Activated CD4-positive, alpha-beta T cell treated with anti-CD3 and anti-CD28 coated beads, Interleukin-2, Interleukin-6, amounts not matched to agents 100 ng/mL and 50 ng/mL, durations not matched to agents 16 hours and 8 hours (primary cell): ENCODE data around the gene KIF27.
"Not testable (repeated sequence)": the region's sequence is repeated elsewhere in the genome, so short reads cannot be mapped to it uniquely, and the experiment has no call there.

Experiments
- DNase-seq: peaks from one replicate; pipeline ENCODE4 v3.0.0-alpha.2; 2020

The KIF27 gene, protein sequence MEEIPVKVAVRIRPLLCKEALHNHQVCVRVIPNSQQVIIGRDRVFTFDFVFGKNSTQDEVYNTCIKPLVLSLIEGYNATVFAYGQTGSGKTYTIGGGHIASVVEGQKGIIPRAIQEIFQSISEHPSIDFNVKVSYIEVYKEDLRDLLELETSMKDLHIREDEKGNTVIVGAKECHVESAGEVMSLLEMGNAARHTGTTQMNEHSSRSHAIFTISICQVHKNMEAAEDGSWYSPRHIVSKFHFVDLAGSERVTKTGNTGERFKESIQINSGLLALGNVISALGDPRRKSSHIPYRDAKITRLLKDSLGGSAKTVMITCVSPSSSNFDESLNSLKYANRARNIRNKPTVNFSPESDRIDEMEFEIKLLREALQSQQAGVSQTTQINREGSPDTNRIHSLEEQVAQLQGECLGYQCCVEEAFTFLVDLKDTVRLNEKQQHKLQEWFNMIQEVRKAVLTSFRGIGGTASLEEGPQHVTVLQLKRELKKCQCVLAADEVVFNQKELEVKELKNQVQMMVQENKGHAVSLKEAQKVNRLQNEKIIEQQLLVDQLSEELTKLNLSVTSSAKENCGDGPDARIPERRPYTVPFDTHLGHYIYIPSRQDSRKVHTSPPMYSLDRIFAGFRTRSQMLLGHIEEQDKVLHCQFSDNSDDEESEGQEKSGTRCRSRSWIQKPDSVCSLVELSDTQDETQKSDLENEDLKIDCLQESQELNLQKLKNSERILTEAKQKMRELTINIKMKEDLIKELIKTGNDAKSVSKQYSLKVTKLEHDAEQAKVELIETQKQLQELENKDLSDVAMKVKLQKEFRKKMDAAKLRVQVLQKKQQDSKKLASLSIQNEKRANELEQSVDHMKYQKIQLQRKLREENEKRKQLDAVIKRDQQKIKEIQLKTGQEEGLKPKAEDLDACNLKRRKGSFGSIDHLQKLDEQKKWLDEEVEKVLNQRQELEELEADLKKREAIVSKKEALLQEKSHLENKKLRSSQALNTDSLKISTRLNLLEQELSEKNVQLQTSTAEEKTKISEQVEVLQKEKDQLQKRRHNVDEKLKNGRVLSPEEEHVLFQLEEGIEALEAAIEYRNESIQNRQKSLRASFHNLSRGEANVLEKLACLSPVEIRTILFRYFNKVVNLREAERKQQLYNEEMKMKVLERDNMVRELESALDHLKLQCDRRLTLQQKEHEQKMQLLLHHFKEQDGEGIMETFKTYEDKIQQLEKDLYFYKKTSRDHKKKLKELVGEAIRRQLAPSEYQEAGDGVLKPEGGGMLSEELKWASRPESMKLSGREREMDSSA (N-terminal part only)

DNA sequence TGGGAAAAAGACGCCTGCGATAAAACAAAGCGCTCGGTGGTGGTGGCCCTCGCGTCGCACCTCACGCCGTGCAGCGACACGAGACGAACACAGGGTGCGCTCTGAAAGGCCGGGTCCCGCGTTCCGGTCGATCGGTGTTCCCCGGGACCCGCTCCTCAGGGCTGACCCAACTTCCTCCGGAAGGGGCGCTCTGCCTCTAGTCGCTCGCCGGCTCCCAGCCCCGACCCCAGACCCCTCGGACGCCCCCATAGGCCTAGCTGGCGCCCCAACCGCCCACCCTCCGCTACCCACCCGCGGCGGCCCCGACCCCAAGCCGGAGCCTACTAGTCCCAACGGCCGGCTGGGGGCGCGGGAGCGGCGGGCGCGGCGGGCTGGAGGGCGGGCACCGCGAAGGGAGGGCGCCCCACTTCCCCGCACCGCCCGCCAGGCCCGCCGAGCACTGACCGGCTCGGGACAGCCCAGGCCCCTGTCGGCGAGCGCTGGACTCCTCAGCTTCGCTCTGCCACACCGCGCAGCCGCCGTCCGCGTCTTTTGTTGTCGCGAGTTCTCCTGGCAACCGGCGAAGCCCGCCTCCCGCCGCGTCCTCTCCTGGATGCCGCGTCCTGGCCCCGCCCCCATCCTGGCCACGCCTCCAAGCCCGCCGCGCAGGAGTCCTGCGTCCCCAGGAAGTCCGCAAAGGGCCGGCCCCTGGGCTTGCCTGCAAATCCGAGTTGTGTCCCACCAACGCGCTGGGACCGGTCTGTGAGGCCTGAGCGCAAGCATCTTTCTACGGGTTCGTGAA is at the start of gene KIF27:
KIF27 (minus strand) TSS at position 506 of the 781 bp plus-strand sequence. CDS start 5,841 bp downstream, outside the sequence.
- peak; percentile 98 for DNase-seq

DNA sequence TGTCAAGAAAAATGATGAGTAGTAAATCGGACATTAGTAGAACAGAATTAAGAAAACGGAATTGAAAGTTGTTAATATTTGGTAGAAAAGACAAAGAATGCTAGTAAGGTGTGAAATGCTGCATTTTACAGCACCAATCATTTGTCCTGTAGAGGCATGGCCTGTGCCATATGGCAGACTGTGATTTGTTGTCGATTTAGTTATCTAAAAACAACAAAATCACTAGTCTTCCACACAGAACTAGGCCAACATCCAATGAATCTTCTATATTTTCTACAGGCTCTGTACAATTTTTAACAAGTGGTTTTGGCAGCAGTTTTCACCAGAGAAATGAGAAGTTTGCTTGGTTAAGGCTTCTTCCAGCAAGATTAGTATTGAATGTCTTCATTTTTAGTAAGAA is 48.4 kb upstream of the KIF27 start:
- no peak for DNase-seq

DNA sequence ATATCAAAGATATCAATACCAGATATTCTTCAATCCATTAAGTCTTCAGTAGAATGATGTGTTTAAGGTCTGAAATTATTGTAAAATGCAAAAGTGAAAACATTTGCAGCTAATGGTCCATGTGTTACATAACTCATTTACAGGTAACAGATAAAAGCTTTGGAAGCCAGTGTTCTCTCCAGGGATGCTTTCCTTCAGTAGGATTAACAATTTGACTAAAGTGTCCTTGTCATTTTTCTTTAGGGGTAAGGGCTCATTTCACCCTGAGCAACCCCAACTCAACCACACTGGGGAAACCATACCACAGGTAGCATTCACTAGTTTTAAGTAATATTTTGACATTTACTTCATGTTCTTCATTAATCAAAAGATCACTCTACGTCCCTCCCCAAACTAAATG is 45.8 kb upstream of the KIF27 start:
- DNase-seq = no peak

DNA sequence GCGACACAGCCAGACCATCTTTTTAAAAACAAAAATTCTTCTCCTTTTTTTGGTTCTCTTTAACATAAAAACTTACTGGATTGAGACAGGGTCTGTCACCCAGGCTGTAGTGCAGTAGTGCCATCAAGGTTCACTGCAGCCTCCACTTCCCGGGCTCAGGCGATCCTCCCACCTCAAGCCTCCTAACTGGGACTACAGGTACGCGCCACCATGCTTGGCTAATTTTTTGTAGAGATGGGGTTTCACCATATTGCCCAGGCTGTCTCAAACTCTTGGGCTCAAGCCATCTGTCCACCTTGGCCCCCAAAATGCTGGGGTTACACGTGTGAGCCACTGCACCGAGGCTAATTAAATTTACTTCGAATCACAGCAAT is 45.0 kb upstream of the KIF27 start:
- DNase-seq = no peak

DNA sequence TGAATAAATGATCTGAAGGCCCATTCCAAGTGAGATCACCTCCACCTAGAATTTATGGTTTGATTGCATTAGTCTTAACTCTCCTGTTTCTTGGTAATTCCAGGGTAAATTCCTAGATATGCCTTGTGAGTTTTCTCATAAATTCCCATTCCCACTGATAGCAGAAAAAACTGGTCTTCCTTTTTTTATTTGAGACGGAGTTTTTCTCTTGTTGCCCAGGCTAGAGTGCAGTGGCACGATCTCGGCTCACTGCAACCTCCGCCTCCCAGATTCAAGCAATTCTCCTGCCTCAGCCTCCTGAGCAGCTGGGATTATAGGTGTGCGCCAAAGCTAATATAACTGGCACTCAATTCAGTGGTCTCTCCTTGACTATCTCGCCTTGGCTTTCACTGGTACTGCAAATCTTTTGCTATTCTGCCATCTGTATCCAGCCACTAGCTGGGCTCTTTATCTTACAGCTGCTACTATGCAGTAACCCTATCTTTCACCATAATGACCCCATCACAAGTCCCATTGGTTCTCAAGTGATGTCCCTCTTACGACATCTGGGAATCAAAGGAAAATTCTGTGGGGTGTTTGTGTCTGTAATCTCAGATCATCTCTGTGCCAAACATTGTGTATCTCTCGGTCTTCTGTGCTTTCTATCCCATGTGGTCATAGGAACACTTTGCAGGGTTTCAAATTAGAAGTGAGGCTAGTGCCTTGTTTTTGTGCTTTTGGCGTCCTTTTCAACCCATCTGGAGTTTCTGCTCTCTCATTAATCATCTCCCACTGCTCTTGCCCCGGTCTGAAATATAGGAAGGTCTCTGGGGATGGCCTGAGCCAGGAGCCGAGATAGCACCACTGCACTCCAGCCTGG is 44.3 kb upstream of the KIF27 start:
- DNase-seq = no peak

DNA sequence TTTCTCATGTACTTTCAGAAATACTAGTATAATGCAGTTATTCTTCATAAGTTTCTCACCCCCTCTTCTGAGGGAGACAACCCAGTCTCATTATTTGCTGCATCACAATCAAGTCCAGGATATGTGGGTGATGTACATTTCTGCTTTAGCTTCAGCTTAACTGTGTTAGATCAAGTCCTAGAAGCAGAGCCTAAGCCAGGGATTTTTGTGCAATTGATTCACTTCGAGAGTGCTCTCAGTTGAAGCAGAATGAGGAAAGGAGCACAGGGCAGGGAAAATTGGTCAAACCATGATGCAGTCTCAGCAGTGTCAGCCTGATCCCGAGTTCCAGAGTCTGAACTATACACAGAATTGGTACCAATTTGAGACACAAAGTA is 43.7 kb upstream of the KIF27 start:
- no peak for DNase-seq

DNA sequence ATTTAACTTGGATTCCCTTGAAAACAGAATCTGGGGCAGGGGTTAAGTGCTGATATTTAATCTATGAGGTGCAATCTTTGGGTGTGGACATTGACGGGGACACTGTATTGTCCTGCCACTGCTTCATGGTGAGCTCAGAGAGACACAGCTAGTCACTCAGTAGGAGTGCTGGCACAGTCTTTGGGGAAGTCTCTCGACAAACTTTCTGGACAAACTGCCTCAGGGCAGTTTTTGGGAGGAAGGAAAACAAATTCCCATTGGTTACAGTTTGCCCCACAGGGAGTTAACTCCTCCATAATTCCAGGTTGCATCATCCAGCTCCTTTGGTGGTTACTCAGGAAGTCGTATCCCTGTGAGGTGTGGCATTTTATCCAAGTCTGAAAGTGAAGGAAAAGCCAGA is 40.9 kb upstream of the KIF27 start:
- DNase-seq = no peak

DNA sequence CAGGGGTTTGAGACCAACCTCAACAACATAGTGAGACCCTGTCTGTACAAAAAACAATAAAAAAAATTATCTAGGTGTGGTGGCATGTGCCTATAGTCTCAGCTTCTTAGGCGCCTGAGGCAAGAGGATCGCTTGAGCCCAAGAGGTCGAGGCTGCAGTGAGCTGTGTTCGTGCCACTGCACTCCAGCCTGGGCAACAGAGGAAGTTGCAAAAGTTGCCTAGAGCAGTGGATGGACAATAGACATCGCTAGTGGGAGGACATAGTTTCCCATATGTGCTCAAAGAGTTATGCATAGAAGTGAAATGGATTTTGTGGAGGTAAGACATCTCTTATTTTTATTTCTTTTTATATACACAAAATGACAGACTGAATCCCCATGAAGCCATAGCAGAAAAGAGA is 39.8 kb upstream of the KIF27 start:
- DNase-seq = no peak

DNA sequence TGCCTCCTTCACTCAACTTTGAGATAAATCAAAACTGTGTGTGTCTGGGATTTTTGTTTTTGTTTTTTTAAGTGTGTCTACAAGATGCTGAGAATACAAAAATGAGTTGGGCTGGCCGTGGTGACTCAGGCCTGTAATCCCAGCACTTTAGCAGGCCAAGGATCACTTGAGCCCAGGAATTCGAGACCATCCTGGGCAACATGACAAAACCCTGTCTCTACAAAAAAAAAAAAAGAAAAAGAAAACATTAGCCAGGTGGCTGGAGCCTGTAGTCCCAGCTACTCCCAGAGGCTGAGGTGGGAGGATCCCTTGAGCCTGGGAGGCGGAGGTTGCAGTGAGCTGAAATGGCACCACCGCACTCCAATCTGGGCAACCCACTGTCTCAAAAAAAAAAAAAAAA is 37.8 kb upstream of the KIF27 start:
- DNase-seq = no peak

DNA sequence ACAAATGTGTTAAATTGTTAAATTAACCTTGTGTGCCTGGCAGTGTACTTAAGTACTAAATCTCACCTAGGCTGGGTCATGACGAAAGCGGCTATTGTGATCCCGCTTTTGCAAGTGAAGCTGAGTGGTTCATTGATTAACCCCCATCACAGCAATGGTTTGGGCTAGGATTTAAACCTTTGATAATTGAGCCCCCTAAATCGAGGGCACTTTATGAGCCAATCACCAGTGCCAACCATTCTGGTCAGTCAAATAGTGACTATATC is 35.9 kb upstream of the KIF27 start:
- no peak for DNase-seq

DNA sequence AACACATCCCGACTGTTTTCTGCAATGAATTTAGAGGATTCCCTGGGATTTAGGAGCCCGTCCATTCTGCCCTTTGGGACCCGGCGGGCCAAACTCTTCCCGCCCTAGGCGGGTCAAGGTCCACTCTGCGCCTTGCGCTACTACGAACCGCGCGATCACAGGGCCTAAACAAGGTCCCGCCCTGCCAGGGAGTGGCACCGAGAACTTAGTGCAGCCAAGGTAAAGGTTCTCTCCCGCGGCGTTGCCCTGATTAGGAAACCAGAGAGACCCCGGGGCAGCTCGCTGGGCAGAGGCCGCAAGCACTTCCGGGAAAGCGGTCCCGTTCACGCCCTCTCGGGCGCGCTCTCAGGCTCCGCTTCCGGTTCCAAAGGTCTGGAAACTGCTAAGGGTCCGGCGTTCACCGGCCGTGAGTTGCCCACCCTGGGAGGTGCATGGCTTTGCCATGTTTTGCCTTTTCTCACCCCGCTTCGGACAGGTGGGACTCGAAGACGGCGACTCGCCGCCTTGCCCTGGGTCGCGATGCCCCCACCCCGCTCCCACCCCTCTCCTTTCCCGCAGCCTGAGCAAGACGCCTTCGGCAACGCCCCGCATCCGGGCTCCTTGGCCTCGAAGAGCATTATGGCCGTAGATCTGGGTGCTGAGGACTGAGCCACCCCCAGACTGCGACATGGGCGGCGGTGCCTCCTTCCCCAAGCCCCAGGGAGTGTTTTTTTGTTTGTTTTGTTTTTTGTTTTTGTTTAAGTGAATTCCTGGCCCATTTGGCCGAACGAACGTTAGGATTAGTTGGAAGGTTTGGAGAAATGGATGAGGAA is 35.4 kb upstream of the KIF27 start:
- peak; percentile 81 for DNase-seq

DNA sequence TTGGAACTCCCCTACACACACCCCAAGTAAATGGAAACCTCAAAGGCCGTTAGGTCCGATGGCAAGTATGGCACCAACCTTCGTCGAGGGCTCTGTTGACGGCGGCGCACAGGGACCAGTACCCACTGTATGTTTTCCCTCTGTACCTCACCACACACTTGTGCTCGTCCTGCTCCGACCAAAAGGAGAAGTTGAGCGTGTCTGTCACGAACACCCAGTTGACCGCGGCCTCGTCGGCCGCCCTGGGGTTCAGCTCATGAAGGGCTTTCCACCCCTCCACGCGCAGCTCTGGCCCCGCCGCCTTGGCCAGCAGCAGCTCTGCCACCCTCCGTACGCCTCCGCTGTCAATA is 34.8 kb upstream of the KIF27 start:
- peak; percentile 34 for DNase-seq

DNA sequence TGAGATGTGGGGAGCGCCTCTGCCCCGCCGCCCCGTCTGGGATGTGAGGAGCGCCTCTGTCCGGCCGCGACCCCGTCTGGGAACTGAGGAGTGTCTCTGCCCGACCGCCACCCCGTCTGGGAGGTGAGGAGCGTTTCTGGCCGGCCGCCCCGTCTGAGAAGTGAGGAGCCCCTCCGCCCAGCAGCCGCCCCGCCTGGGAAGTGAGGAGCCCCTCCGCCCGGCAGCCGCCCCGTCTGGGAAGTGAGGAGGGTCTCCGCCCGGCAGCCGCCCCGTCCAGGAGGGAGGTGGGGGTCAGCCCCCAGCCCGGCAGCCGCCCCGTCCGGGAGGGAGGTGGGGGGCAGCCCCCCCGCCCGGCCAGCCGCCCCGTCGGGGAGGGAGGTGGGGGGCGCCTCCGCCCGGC is 26.9 kb upstream of the KIF27 start:
- DNase-seq = not testable (repeated sequence)

DNA sequence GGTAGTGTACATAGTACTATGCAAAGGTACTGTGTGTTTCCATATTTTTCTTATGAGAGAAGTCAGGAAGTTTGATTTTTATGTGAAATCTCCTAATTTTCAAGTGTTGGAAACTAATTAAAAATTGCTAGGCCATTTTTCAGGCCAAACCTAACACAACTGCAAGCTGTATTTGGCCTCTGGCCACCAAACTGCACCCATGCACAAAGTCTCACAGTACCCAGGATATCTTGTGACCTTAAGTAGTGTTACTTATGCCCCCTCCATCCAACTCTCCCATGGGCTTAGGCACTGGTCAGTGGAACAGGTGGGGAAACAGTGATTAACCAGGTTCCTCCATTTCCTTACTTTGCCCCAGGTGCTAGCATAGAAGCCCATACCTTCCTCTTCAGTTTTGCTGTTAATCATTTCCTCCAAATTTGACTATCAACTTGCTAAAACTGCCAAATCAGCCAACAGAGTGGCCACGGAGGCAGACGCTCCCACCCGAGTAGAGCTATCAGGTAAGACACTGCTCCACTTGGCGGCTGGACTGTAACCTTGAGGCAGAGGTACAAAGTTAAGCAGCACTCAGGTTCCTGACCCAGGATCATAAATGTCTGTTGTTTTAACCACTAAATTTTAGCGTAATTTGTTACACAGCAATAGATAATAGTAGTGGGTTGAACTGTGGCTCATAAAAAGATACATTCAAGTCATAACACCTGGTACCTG is 19.5 kb upstream of the KIF27 start:
- no peak for DNase-seq

DNA sequence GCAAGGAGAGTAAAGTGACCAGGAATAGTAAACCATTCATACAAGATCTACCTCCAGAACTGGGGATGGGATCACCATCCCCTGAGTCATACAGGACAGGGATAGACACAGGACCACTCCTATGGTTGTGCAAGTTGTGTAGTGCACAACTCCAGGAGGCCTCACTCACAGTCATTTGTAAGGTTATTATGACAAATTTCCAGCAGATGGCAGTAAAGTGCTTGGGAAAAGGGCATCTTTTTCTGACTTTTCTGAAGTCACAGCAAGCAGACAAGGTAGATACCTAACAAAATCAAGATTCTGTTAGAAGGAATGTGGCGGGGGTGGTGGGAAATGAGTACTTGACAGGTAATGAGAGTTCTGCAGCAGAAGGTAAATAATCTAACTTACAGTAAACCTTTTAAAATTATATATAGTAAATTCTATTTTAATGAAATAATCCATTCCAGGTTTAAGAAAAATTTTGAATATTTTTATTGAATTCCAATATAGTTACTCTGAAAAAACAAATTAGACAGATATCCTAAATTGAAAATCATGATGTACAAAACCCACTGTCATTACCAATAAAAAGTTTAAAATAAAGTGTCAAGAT is 16.7 kb upstream of the KIF27 start:
- DNase-seq = peak; percentile 79

DNA sequence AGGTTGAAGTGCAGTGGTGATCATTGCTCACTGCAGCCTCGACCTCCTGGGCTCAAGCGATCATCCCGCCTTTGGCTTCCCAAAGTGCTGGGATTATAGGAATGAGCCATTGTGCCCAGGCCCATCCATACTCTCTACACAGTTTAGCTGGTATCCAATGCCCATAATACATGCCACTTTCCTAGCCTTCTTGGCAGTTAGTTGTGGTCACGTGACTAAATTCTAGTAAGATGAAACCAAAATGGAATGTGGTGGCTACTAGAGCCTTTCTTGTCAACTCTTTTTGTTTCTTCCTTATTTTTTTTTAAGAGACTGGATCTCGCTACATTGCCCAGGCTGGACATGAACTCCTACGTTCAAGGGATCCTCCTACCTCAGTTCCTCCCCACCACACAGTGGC is 15.3 kb upstream of the KIF27 start:
- no peak for DNase-seq

DNA sequence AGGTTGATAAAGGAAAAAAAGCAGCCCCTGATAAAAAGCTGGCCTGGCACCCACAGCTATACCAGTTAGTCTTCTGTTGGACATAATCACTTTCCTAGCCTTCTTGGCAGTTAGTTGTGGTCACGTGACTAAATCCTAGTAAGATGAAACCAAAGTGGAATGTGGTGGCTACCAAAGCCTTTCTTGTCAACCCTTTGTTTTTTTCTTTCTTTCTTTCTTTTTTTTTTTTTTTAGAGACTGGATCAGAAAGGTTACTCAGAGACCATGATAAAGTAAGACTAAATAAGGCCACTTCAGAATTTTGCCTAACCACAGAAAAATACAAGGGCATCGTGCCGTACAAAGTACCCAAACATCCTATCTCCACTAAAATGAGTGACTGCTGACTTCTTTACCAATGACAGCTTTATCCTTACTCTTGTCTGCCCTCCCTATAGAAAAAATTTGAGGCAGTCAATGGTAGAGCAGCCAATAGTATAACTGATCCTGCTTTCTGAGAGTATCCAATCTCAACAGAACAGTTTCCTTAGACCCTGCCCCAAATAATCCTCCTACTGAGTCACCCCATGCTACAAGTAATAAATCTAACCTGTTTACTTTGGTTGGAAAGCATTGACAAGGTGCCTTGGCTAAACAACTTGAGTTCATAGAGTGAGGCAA is 14.2 kb upstream of the KIF27 start:
- no peak for DNase-seq

DNA sequence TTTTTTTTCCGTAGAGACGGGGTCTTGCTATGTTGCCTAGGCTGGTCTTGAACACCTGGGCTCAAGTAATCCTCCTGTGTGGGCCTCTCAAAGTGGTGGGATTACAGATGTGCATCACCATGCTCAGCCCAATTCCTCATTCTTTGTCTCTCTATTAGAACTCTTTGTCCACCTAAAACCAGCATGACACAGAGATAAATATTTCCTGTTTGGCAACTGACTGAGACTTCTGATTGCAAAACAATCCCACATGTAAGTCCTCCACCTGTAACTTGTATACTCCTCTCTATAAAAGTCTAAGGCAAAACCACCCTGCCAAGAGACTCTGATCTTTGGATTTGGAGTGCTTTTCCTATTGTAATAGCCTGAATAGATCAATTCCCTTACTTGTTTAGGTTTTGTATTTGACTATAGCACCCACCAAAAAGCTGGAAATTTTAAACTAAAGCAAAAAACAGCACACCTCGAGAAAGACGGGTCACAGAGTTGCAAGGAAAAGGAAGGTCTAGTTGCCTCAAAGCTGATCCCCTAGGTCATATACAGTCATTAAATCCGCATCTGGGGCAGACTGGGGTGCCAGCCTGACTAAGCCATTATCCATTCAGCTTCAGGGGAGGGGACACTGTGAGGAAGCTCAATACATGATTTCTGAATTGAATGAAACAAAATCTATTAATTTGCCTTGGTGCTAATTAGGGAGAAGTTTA is 13.5 kb upstream of the KIF27 start:
- DNase-seq = no peak

DNA sequence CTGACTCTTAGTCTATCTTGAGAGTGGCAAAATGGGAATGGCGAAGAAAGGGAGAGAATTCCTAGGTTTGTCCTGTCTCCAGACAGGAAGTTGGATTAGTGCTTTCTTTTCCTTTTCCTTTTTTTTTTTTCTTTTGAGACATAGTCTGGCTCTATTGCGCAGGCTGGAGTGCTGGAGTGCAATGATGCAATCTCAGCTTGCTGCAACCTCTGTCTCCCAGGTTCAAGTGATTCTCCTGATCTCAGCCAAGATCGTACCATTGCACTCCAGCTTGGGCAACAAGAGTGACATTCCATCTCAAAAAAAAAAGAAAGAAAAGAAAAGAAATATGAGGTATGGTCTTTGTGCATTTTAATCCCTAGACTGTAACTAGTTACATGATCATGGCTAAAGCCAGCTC is 12.6 kb upstream of the KIF27 start:
- DNase-seq = no peak
